Activated T-helper 1 cell treated with Interleukin-2 at 50 U/mL for 16 hours (primary cell): ENCODE results near the gene SAE1.
"Not testable (repeated sequence)": the region's sequence is repeated elsewhere in the genome, so short reads cannot be mapped to it uniquely, and the experiment has no call there.

Source experiments
- DNase-seq: peaks from one replicate; pipeline ENCODE4 v3.0.0-alpha.2; 2020; ENCODE audit warnings: low read depth

SAE1 gene

GRCh38 chr19:47130120-47130588 lies 481 bp upstream of the SAE1 start:
- DNase-seq: no peak

- DNase-seq: no peak
Measured at GRCh38 chr19:47132194-47132852, 1.7 kb downstream of the SAE1 start.

GRCh38 chr19:47133021-47133471 lies 2.4 kb downstream of the SAE1 start:
- no peak for DNase-seq

- no peak for DNase-seq
Measured at GRCh38 chr19:47134545-47134944, 3.9 kb downstream of the SAE1 start.

GRCh38 chr19:47135156-47135555 lies 4.5 kb downstream of the SAE1 start:
- no peak for DNase-seq

- DNase-seq: not testable (repeated sequence)
Measured at GRCh38 chr19:47141252-47141651, 10.6 kb downstream of the SAE1 start.

GRCh38 chr19:47141695-47142094 lies 11.1 kb downstream of the SAE1 start:
- no peak for DNase-seq

GRCh38 chr19:47142779-47143178 lies 12.1 kb downstream of the SAE1 start:
- DNase-seq: no peak

- DNase-seq: no peak
Measured at GRCh38 chr19:47143322-47144073, 12.9 kb downstream of the SAE1 start.

- no peak for DNase-seq
Measured at GRCh38 chr19:47144630-47145029, 14.0 kb downstream of the SAE1 start.

- DNase-seq: no peak
Measured at GRCh38 chr19:47145639-47146486, 15.2 kb downstream of the SAE1 start.

- no peak for DNase-seq
Measured at GRCh38 chr19:47146920-47147319, 16.3 kb downstream of the SAE1 start.

- DNase-seq: no peak
Measured at GRCh38 chr19:47151627-47152026, 21.0 kb downstream of the SAE1 start.

GRCh38 chr19:47152205-47152604 lies 21.6 kb downstream of the SAE1 start:
- no peak for DNase-seq

GRCh38 chr19:47152632-47153031 lies 22.0 kb downstream of the SAE1 start:
- no peak for DNase-seq

GRCh38 chr19:47153266-47153665 lies 22.6 kb downstream of the SAE1 start:
- no peak for DNase-seq

GRCh38 chr19:47155148-47155547 lies 24.5 kb downstream of the SAE1 start:
- no peak for DNase-seq

- no peak for DNase-seq
Measured at GRCh38 chr19:47156861-47157430, 26.3 kb downstream of the SAE1 start.

- peak; percentile 20 for DNase-seq
Measured at GRCh38 chr19:47157431-47158321, 27.0 kb downstream of the SAE1 start.

- no peak for DNase-seq
Measured at GRCh38 chr19:47158367-47158791, 27.7 kb downstream of the SAE1 start.

- DNase-seq: peak; percentile 11
Measured at GRCh38 chr19:47158879-47159503, 28.4 kb downstream of the SAE1 start.
